HepG2 (cell line): ENCODE data around the gene ZNF23. TPM values are rescaled to one million over a fixed set of nuclear protein-coding genes. Genes with fewer than 3 reads are reported as not detected.

Experiments
- AGO2 ChIP-seq: fragments of 200-400 bp; formaldehyde crosslinking; optimal IDR thresholded peaks from 2 replicates; pipeline ENCODE3; 2017; ENCODE audit warnings: mild to moderate bottlenecking, low read depth, low read length, moderate library complexity
- POLR2A ChIP-seq, 2 experiments: IDR thresholded peaks; 2 replicates each; pipeline ENCODE4 v1.6.1; 2011; ENCODE audit warnings: low read depth in 2 of 2, low read length in 2 of 2, mild to moderate bottlenecking in 1 of 2, moderate library complexity in 1 of 2; ENCODE audit not compliant: insufficient read depth in 1 of 2
- U2AF2 ChIP-seq: fragments of 200-400 bp; formaldehyde crosslinking; IDR thresholded peaks from 2 replicates; pipeline ENCODE4 v1.6.1; 2017; ENCODE audit warnings: low read depth, mild to moderate bottlenecking, low read length
- ZBTB37 ChIP-seq: sonication (generic); formaldehyde crosslinking; IDR thresholded peaks from 2 replicates; pipeline ENCODE4 v1.4.0; 2020; ENCODE audit warnings: mild to moderate bottlenecking, missing genetic modification reagents
- ZNF232 ChIP-seq: sonication (generic); formaldehyde crosslinking; IDR thresholded peaks from 2 replicates; pipeline ENCODE4 v1.4.0; 2020; ENCODE audit warnings: missing genetic modification reagents, borderline replicate concordance
- ZNF280D ChIP-seq: sonication (generic); formaldehyde crosslinking; IDR thresholded peaks from 2 replicates; pipeline ENCODE4 v1.5.1; 2020; ENCODE audit warnings: mild to moderate bottlenecking, missing genetic modification reagents
- ZNF678 ChIP-seq: sonication (generic); formaldehyde crosslinking; IDR thresholded peaks from 2 replicates; pipeline ENCODE4 v1.4.0; 2020; ENCODE audit warnings: mild to moderate bottlenecking, missing genetic modification reagents
- polyA plus RNA-seq, 8 experiments: library from polyadenylated mRNA; depleted of rRNA in 3 of 8; stranded (reverse) in 7 of 8; unstranded in 1 of 8; fragments of >200 nt; fragmentation: Illumina TruSeq in 4 of 8; extraction: Trizol in 4 of 8; gene quantifications; 2 replicates each; pipeline versions ENCODE4 v1.2.1 to v1.2.3, GENCODE V29; 2011 to 2016; ENCODE audit warnings: low read depth in 4 of 8, missing spikeins in 1 of 8, mixed read lengths in 1 of 8; ENCODE audit not compliant: insufficient read depth in 1 of 8
- total RNA-seq, 5 experiments: library from RNA; depleted of rRNA; stranded (reverse); fragments of >200 nt; fragmentation: Illumina TruSeq; extraction: Trizol; gene quantifications; 2 replicates each; pipeline ENCODE4 v1.2.3, GENCODE V29; 2016; ENCODE audit warnings: low read depth in 1 of 5
- TF ChIP-seq, protein P1 (sequence below): sonication (generic); formaldehyde crosslinking; IDR thresholded peaks from one replicate; pipeline ENCODE4 v1.5.1; 2020; ENCODE audit warnings: mild to moderate bottlenecking, missing genetic modification reagents; ENCODE audit errors: not compliant biosample characterization
- TF ChIP-seq, protein P2 (sequence below): sonication (generic); formaldehyde crosslinking; IDR thresholded peaks from 2 replicates; pipeline ENCODE4 v1.8.0; 2022; ENCODE audit warnings: mild to moderate bottlenecking, missing genetic modification reagents, borderline replicate concordance

ZNF23 gene
- total and polyA plus RNA-seq, 2 of the 13 experiments (the other 11 are each of a cell fraction or from before 2014, with no cell fraction given) = 8.6 to 12.2 TPM

- TF ChIP-seq AGO2 = no peak
- no peak for TF ChIP-seq ZBTB37 (CRISPR knock-in tag)
- TF ChIP-seq, protein P1, sequence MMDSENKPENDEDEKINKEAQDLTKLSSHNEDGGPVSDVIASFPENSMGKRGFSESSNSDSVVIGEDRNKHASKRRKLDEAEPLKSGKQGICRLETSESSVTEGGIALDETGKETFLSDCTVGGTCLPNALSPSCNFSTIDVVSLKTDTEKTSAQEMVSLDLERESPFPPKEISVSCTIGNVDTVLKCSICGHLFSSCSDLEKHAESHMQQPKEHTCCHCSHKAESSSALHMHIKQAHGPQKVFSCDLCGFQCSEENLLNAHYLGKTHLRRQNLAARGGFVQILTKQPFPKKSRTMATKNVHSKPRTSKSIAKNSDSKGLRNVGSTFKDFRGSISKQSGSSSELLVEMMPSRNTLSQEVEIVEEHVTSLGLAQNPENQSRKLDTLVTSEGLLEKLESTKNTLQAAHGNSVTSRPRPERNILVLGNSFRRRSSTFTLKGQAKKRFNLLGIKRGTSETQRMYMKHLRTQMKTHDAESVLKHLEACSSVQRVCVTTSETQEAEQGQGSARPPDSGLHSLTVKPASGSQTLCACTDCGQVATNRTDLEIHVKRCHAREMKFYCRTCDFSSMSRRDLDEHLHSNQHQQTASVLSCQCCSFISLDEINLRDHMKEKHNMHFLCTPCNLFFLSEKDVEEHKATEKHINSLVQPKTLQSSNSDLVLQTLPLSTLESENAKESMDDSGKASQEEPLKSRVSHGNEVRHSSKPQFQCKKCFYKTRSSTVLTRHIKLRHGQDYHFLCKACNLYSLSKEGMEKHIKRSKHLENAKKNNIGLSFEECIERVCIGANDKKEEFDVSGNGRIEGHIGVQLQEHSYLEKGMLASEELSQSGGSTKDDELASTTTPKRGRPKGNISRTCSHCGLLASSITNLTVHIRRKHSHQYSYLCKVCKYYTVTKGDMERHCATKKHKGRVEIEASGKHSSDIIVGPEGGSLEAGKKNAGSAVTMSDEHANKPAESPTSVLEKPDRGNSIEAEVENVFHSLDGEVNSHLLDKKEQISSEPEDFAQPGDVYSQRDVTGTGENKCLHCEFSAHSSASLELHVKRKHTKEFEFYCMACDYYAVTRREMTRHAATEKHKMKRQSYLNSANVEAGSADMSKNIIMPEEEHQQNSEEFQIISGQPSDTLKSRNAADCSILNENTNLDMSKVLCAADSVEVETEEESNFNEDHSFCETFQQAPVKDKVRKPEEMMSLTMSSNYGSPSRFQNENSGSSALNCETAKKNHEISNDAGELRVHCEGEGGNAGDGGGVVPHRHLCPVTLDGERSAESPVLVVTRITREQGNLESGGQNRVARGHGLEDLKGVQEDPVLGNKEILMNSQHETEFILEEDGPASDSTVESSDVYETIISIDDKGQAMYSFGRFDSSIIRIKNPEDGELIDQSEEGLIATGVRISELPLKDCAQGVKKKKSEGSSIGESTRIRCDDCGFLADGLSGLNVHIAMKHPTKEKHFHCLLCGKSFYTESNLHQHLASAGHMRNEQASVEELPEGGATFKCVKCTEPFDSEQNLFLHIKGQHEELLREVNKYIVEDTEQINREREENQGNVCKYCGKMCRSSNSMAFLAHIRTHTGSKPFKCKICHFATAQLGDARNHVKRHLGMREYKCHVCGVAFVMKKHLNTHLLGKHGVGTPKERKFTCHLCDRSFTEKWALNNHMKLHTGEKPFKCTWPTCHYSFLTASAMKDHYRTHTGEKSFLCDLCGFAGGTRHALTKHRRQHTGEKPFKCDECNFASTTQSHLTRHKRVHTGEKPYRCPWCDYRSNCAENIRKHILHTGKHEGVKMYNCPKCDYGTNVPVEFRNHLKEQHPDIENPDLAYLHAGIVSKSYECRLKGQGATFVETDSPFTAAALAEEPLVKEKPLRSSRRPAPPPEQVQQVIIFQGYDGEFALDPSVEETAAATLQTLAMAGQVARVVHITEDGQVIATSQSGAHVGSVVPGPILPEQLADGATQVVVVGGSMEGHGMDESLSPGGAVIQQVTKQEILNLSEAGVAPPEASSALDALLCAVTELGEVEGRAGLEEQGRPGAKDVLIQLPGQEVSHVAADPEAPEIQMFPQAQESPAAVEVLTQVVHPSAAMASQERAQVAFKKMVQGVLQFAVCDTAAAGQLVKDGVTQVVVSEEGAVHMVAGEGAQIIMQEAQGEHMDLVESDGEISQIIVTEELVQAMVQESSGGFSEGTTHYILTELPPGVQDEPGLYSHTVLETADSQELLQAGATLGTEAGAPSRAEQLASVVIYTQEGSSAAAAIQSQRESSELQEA (CRISPR knock-in tag) = no peak
- TF ChIP-seq ZNF678 (CRISPR knock-in tag) = no peak
- no peak for TF ChIP-seq ZNF280D (CRISPR knock-in tag)
- TF ChIP-seq, protein P2, sequence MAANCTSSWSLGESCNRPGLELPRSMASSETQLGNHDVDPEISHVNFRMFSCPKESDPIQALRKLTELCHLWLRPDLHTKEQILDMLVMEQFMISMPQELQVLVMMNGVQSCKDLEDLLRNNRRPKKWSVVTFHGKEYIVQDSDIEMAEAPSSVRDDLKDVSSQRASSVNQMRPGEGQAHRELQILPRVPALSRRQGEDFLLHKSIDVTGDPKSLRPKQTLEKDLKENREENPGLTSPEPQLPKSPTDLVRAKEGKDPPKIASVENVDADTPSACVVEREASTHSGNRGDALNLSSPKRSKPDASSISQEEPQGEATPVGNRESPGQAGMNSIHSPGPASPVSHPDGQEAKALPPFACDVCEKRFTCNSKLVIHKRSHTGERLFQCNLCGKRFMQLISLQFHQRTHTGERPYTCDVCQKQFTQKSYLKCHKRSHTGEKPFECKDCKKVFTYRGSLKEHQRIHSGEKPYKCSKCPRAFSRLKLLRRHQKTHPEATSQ = no peak
- no peak for TF ChIP-seq ZNF232 (CRISPR knock-in tag)
- no peak for TF ChIP-seq U2AF2
- TF ChIP-seq POLR2A (IDR thresholded peaks at IDR 0.05; ENCODE audit: insufficient read depth in 1 of 2, low read depth in 2 of 2, low read length in 2 of 2) = no peak
Measured at GRCh38 chr16:71412270-71413160, 49.5 kb downstream of the ZNF23 start (continued).
